Stomach (tissue), 4 donors: Measurements from ENCODE around the gene GRM3.

Experiments
- CTCF ChIP-seq, 7 experiments: fragments of 450-650 bp in 4 of 7; fragments of 200-600 bp in 3 of 7; sonication (generic) in 3 of 7; IDR thresholded peaks; one replicate each; pipeline ENCODE4 v1.5.1; 2016 to 2019; ENCODE audit warnings: antibody characterized with exemption in 7 of 7, control low read depth in 2 of 7, mild to moderate bottlenecking in 1 of 7
- EP300 ChIP-seq: sonication (generic); formaldehyde crosslinking; IDR thresholded peaks from one replicate; pipeline ENCODE4 v1.6.1; 2017; ENCODE audit warnings: antibody characterized with exemption
- POLR2AphosphoS5 ChIP-seq, 3 donors: sonication (generic); formaldehyde crosslinking; IDR thresholded peaks; one replicate each; pipeline ENCODE4 v1.6.1; 2016; ENCODE audit warnings: antibody characterized with exemption in 3 of 3

GRCh38 chr7:86775203-86775602 lies 131.5 kb downstream of the GRM3 start:
- TF ChIP-seq POLR2AphosphoS5 (IDR thresholded peaks at IDR 0.05) (no peak), EP300 (no peak), CTCF (IDR thresholded peaks at IDR 0.05) (no peak)
